ENCODE data around the gene RETREG2.

DNA sequence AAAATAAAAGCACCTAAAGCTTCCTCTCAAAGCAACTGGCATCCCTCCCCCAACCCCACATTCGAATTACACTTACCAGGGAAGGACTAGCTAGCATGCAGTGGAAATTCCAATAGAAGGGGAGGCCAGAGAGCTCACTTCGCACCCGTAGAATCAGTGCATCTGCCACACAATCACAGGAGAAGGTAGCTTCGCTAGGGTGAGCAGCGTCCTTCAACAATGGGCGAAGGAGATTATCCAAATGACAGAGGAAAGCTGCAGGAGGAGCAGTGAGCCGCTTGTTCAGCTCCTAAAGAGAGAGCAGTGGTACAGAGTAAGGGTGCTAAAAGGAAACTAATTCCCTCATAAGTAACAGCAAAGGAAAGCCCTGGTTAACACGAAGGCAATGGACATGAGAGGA lies 20.7 kb upstream of the RETREG2 start:
- no peak for TF ChIP-seq POLR2A (IDR thresholded peaks at IDR 0.05)
- TF ChIP-seq, protein P1, sequence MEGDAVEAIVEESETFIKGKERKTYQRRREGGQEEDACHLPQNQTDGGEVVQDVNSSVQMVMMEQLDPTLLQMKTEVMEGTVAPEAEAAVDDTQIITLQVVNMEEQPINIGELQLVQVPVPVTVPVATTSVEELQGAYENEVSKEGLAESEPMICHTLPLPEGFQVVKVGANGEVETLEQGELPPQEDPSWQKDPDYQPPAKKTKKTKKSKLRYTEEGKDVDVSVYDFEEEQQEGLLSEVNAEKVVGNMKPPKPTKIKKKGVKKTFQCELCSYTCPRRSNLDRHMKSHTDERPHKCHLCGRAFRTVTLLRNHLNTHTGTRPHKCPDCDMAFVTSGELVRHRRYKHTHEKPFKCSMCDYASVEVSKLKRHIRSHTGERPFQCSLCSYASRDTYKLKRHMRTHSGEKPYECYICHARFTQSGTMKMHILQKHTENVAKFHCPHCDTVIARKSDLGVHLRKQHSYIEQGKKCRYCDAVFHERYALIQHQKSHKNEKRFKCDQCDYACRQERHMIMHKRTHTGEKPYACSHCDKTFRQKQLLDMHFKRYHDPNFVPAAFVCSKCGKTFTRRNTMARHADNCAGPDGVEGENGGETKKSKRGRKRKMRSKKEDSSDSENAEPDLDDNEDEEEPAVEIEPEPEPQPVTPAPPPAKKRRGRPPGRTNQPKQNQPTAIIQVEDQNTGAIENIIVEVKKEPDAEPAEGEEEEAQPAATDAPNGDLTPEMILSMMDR (IDR thresholded peaks at IDR 0.05): no peak
- no peak for TF ChIP-seq EP300 (IDR thresholded peaks at IDR 0.05)
